Panc1 (cell line): ENCODE measurements around the gene CNTN5. TPM values are rescaled to one million over a fixed set of nuclear protein-coding genes. Genes with fewer than 3 reads are reported as not detected.

Source experiments
- ATAC-seq: fragments of 200-7000 bp; cut with Tn5 transposase; 2 replicates; pipeline ENCODE4 v1.9.1; 2020; ENCODE audit warnings: mild to moderate bottlenecking, moderate library complexity
- BruUV-seq: library from RNA; stranded (reverse); fragments of 400-500 nt; replicated peaks from 2 replicates; lab custom pipeline; 2021; lab: Mats Ljungman, UMichigan
- CTCF ChIA-PET: fragments of 300-600 bp; sonication (Branson Sonifier 250); formaldehyde crosslinking; loops from one replicate; lab custom pipeline; 2022; ENCODE audit warnings: antibody characterized with exemption; lab: Charles Lee
- POLR2A ChIA-PET: fragments of 300-600 bp; sonication (Branson Sonifier 250); formaldehyde crosslinking; loops from one replicate; lab custom pipeline; 2022; ENCODE audit warnings: antibody characterized with exemption; lab: Charles Lee
- DNase-seq: peaks from one replicate; pipeline ENCODE4 v3.0.0-alpha.2; 2010; ENCODE audit warnings: low read depth, low spot score
- H3K27ac ChIP-seq: 2 replicates; pipeline ENCODE4 v1.5.1; 2011; ENCODE audit warnings: mild to moderate bottlenecking, low read length, inconsistent platforms
- H3K27me3 ChIP-seq: fragments of 200-500 bp; sonication (Bioruptor generic); 2 replicates; pipeline ENCODE4 v1.6.0; 2014; ENCODE audit warnings: low read length, inconsistent platforms; ENCODE audit not compliant: control insufficient read depth, insufficient read depth
- H3K36me3 ChIP-seq: fragments of 200-500 bp; sonication (Bioruptor generic); 2 replicates; pipeline ENCODE4 v1.5.1; 2014; ENCODE audit warnings: inconsistent platforms, mild to moderate bottlenecking, low read length, moderate library complexity; ENCODE audit not compliant: control insufficient read depth, insufficient read depth
- H3K4me1 ChIP-seq: 2 replicates; pipeline ENCODE4 v1.5.1; 2011; ENCODE audit warnings: inconsistent platforms, mild to moderate bottlenecking, low read length, moderate library complexity; ENCODE audit not compliant: control insufficient read depth, insufficient read depth
- H3K4me3 ChIP-seq, 2 experiments: 2 replicates each; pipeline ENCODE4 v1.5.1; 2011 to 2012; ENCODE audit warnings: low read depth in 2 of 2, low read length in 2 of 2, mild to moderate bottlenecking in 2 of 2, inconsistent platforms in 1 of 2, moderate library complexity in 1 of 2
- H3K9me3 ChIP-seq: fragments of 200-500 bp; sonication (Bioruptor generic); 2 replicates; pipeline ENCODE4 v1.5.1; 2014; ENCODE audit warnings: low read depth, mild to moderate bottlenecking, inconsistent platforms, low read length, moderate library complexity; ENCODE audit not compliant: control insufficient read depth, insufficient read depth
- CTCF ChIP-seq: fragments of 450-650 bp; IDR thresholded peaks from 2 replicates; pipeline ENCODE4 v1.5.1; 2017; ENCODE audit warnings: mild to moderate bottlenecking
- POLR2AphosphoS5 ChIP-seq: IDR thresholded peaks from 2 replicates; pipeline ENCODE4 v1.6.1; 2012; ENCODE audit warnings: mild to moderate bottlenecking, low read depth, low read length, moderate library complexity
- SIN3A ChIP-seq: IDR thresholded peaks from 2 replicates; pipeline ENCODE4 v1.6.1; 2012; ENCODE audit warnings: low read depth, mild to moderate bottlenecking, low read length, moderate library complexity, borderline replicate concordance; ENCODE audit not compliant: insufficient read depth
- TCF7L2 ChIP-seq: IDR thresholded peaks from 2 replicates; pipeline ENCODE4 v1.6.1; 2011; ENCODE audit warnings: mild to moderate bottlenecking, low read depth, low read length, inconsistent platforms
- in situ Hi-C: cut with HindIII; loops from 2 replicates; pipeline ENCODE4 v1.10.0; 2016; ENCODE audit warnings: low sequenced_read_pairs, low pct_unique_long_range_greater_than_20kb
- intact Hi-C: fragments of 100-400 bp; cut with micrococcal nuclease; formaldehyde crosslinking; loops from one replicate; pipeline ENCODE4 v1.10.0; 2022; ENCODE audit not compliant: unreplicated experiment
- total RNA-seq: library from RNA; stranded (reverse); gene quantifications from one replicate; pipeline ENCODE4 v1.2.1, GENCODE V29; 2021; ENCODE audit not compliant: unreplicated experiment
- TF ChIP-seq, protein P1 (sequence below), 2 experiments: IDR thresholded peaks; 2 replicates each; pipeline ENCODE4 v1.6.1; 2011 to 2012; ENCODE audit warnings: low read depth in 2 of 2, control low read depth in 1 of 2, low read length in 1 of 2, mild to moderate bottlenecking in 1 of 2, moderate library complexity in 1 of 2; ENCODE audit not compliant: insufficient read depth in 1 of 2

Gene CNTN5
- total RNA-seq, 1 experiment from 2014 or later = not detected

GRCh38 chr11:100367892-100368291 lies 1347.1 kb downstream of the CNTN5 start:
- ChIA-PET POLR2A (no interaction called here), CTCF (no interaction called here)
- no TSS peak for BruUV-seq
- no peaks in the 10 kb centered on the region for H3K27me3 ChIP-seq
- H3K4me3 ChIP-seq = no peak overlapping the region
- no peak for TF ChIP-seq TCF7L2
- TF ChIP-seq CTCF = no peak
- TF ChIP-seq, protein P1, sequence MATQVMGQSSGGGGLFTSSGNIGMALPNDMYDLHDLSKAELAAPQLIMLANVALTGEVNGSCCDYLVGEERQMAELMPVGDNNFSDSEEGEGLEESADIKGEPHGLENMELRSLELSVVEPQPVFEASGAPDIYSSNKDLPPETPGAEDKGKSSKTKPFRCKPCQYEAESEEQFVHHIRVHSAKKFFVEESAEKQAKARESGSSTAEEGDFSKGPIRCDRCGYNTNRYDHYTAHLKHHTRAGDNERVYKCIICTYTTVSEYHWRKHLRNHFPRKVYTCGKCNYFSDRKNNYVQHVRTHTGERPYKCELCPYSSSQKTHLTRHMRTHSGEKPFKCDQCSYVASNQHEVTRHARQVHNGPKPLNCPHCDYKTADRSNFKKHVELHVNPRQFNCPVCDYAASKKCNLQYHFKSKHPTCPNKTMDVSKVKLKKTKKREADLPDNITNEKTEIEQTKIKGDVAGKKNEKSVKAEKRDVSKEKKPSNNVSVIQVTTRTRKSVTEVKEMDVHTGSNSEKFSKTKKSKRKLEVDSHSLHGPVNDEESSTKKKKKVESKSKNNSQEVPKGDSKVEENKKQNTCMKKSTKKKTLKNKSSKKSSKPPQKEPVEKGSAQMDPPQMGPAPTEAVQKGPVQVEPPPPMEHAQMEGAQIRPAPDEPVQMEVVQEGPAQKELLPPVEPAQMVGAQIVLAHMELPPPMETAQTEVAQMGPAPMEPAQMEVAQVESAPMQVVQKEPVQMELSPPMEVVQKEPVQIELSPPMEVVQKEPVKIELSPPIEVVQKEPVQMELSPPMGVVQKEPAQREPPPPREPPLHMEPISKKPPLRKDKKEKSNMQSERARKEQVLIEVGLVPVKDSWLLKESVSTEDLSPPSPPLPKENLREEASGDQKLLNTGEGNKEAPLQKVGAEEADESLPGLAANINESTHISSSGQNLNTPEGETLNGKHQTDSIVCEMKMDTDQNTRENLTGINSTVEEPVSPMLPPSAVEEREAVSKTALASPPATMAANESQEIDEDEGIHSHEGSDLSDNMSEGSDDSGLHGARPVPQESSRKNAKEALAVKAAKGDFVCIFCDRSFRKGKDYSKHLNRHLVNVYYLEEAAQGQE (IDR thresholded peaks at IDR 0.05; ENCODE audit: insufficient read depth in 1 of 2, low read depth in 2 of 2, low read length in 1 of 2) = no peak
- no peak for TF ChIP-seq SIN3A
- no peak for TF ChIP-seq POLR2AphosphoS5
- intact Hi-C loops = no loop called here
- no peaks in the 10 kb centered on the region for H3K36me3 ChIP-seq
- no peak for DNase-seq
- in situ Hi-C loops = no loop called here
- H3K4me1 ChIP-seq = no peaks in the 10 kb centered on the region
- 0 out of 2 replicates have a peak, but pooled peaks cover 6% of the 10 kb centered on the region for H3K9me3 ChIP-seq
- H3K27ac ChIP-seq = no peak overlapping the region
- no peak for ATAC-seq

- no peaks in the 10 kb centered on the region for H3K4me1 ChIP-seq
- H3K9me3 ChIP-seq = no peaks in the 10 kb centered on the region
- intact Hi-C loops (no loop called here), in situ Hi-C loops (no loop called here)
- POLR2A ChIA-PET = no interaction called here
- TF ChIP-seq, protein P1 (IDR thresholded peaks at IDR 0.05; ENCODE audit: insufficient read depth in 1 of 2, low read depth in 2 of 2, low read length in 1 of 2) = no peak
- TF ChIP-seq SIN3A = no peak
- TF ChIP-seq CTCF = no peak
- H3K27me3 ChIP-seq = no peaks in the 10 kb centered on the region
- no peak overlapping the region for H3K4me3 ChIP-seq
- ATAC-seq (no peak), DNase-seq (no peak)
- CTCF ChIA-PET = no interaction called here
- H3K27ac ChIP-seq = no peak overlapping the region
- BruUV-seq = no TSS peak
- H3K36me3 ChIP-seq = no peaks in the 10 kb centered on the region
Observed at GRCh38 chr11:100383357-100383865, 1362.7 kb downstream of the CNTN5 start.
